Lower leg skin (tissue), 3 donors: ENCODE measurements around the gene TULP4.

Experiments
- CTCF ChIP-seq, 3 donors: fragments of 450-650 bp; IDR thresholded peaks; one replicate each; pipeline ENCODE4 v1.5.1; 2016; ENCODE audit warnings: antibody characterized with exemption in 3 of 3, mild to moderate bottlenecking in 3 of 3, moderate library complexity in 2 of 3
- POLR2A ChIP-seq, 2 donors: fragments of 450-650 bp; IDR thresholded peaks; one replicate each; pipeline ENCODE4 v1.6.1; 2016 to 2017; ENCODE audit warnings: antibody characterized with exemption in 2 of 2, mild to moderate bottlenecking in 1 of 2, moderate library complexity in 1 of 2

DNA sequence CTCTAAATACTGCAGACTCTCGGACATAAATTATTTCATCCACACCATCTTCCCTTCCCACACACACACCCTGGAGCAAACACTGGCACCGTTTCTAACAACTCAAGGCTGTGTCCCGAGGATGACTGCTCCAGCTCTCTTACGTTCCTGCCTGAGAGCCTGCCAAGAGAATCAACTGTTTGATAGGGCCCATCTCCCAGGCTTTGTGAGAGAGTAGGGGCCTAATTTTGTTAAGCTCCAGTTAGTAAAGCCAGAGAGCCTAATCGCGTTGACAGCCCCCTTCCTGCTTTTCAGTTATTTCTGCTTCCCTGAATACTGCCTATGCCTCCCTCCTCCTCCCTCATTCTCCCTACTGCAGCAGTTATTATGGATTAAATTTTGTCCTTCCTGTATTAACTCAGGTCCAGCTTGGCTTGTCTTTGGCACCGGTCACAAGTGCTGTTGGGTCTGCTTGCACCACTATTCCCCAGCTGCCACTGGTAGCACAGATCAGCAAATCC lies 129.5 kb downstream of the TULP4 start:
- no peak for TF ChIP-seq CTCF (IDR thresholded peaks at IDR 0.05)
- TF ChIP-seq POLR2A (IDR thresholded peaks at IDR 0.05) = no peak
